Colonic mucosa (tissue), 4 donors: ENCODE data around the gene PQBP1. TPM values are rescaled to one million over a fixed set of nuclear protein-coding genes. Genes with fewer than 3 reads are reported as not detected.

ENCODE experiments used
- DNase-seq: peaks from one replicate; pipeline ENCODE4 v3.0.0-alpha.2; 2020
- H3K27ac ChIP-seq: fragments of 200-600 bp; one replicate; pipeline ENCODE4 v1.8.0; 2021
- H3K27me3 ChIP-seq: fragments of 200-600 bp; one replicate; pipeline ENCODE4 v1.8.0; 2021
- H3K36me3 ChIP-seq: fragments of 200-600 bp; one replicate; pipeline ENCODE4 v1.8.0; 2021
- H3K4me1 ChIP-seq: fragments of 200-600 bp; one replicate; pipeline ENCODE4 v1.8.0; 2021; ENCODE audit warnings: mild to moderate bottlenecking
- H3K4me3 ChIP-seq: fragments of 200-600 bp; one replicate; pipeline ENCODE4 v1.8.0; 2021
- H3K9ac ChIP-seq, 2 donors: one replicate each; pipeline ENCODE4 v1.7.0; 2013; ENCODE audit warnings: control low read depth in 2 of 2, low read depth in 2 of 2, low read length in 2 of 2
- H3K9me3 ChIP-seq: fragments of 200-600 bp; one replicate; pipeline ENCODE4 v1.8.0; 2021
- intact Hi-C: fragments of 100-400 bp; cut with DNase I; formaldehyde crosslinking; loops from one replicate; pipeline ENCODE4 v1.14.1; 2022
- total RNA-seq, 2 donors: library from RNA; stranded (reverse); fragmentation: NEBNext Ultra II Directional in 1 of 2; extraction: Animal tissue kit (Norgen Biotek cat#: 25700) in 1 of 2; gene quantifications; one replicate each; pipeline ENCODE4 v1.2.1, GENCODE V29; 2021
- TF ChIP-seq, protein P1 (sequence below): fragments of 200-600 bp; IDR thresholded peaks from one replicate; pipeline ENCODE4 v1.8.0; 2022; ENCODE audit warnings: antibody characterized with exemption, mild to moderate bottlenecking
- donor health status: healthy.
- donor health status: DM: no; HTN: no; CAD: no.
- donor health status: DM: no; HTN: no; CAD: no.

The PQBP1 gene
- total RNA-seq, 2 donors from 2014 or later: 68.1 to 76.3 TPM

DNA sequence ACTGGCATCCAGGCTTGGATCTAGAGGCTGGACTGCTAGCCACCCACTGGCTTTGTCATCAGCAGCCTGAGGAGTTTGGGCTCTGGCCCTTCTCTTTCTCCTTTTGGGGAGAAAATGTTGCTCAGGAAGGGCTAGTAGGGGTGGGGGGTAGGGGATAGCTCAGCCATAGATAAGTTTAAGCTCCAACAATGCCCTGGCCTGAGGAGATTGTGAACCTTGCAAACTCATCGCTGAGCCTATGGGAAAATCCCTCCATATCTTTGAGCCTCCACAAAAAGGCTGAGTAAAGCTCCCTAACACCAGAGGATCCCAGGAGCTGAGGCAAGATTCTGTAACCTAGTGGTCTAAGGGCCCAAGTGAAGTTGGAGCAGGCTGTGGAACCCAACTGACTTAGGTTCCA, 50.9 kb downstream of the PQBP1 start:
- Histone ChIP-seq H3K9ac (no peak overlapping the region), H3K27ac (no peak overlapping the region), H3K4me3 (no peak overlapping the region), H3K9me3 (no peaks in the 10 kb centered on the region), H3K36me3 (no peaks in the 10 kb centered on the region), H3K4me1 (no peaks in the 10 kb centered on the region), H3K27me3 (no peaks in the 10 kb centered on the region)
- no peak for DNase-seq
- intact Hi-C loops: no loop called here
- TF ChIP-seq, protein P1, sequence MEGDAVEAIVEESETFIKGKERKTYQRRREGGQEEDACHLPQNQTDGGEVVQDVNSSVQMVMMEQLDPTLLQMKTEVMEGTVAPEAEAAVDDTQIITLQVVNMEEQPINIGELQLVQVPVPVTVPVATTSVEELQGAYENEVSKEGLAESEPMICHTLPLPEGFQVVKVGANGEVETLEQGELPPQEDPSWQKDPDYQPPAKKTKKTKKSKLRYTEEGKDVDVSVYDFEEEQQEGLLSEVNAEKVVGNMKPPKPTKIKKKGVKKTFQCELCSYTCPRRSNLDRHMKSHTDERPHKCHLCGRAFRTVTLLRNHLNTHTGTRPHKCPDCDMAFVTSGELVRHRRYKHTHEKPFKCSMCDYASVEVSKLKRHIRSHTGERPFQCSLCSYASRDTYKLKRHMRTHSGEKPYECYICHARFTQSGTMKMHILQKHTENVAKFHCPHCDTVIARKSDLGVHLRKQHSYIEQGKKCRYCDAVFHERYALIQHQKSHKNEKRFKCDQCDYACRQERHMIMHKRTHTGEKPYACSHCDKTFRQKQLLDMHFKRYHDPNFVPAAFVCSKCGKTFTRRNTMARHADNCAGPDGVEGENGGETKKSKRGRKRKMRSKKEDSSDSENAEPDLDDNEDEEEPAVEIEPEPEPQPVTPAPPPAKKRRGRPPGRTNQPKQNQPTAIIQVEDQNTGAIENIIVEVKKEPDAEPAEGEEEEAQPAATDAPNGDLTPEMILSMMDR: no peak

Other genes starting within 250 kb of the PQBP1 start
- gene WAS, start 214.1 kb upstream of the PQBP1 start, total RNA-seq: 1 to 10 TPM; 3.0 to 4.9 TPM
- 10 to 100 TPM in 1 of 2 donors, 1 to 10 TPM in 1; 4.8 to 16.8 TPM for gene SUV39H1, start 201.2 kb upstream of the PQBP1 start, total RNA-seq
- gene GLOD5, start 136.2 kb upstream of the PQBP1 start, total RNA-seq: 1 to 10 TPM; 4.0 to 9.0 TPM
- gene GATA1, start 111.3 kb upstream of the PQBP1 start, total RNA-seq: under 1 TPM in 1 of 2 donors, not detected in 1; 0.77 TPM
- 10 to 100 TPM; 66.2 to 71.5 TPM for gene HDAC6, start 95.9 kb upstream of the PQBP1 start, total RNA-seq
- gene ERAS, start 71.4 kb upstream of the PQBP1 start, total RNA-seq: under 1 TPM in 1 of 2 donors, not detected in 1; 0.32 TPM
- 10 to 100 TPM in 1 of 2 donors, 1 to 10 TPM in 1; 6.0 to 10.1 TPM for gene PCSK1N, start 62.3 kb upstream of the PQBP1 start, total RNA-seq
- gene TIMM17B, start 162 bp upstream of the PQBP1 start, total RNA-seq: 10 to 100 TPM; 48.8 to 91.0 TPM
- 10 to 100 TPM; 57.8 to 83.1 TPM for gene SLC35A2, start 13.7 kb downstream of the PQBP1 start, total RNA-seq
- gene PIM2, start 21.1 kb downstream of the PQBP1 start, total RNA-seq: 10 to 100 TPM; 14.3 to 18.8 TPM
- gene OTUD5, start 59.7 kb downstream of the PQBP1 start, total RNA-seq: 10 to 100 TPM; 40.2 to 40.9 TPM
- 1 to 10 TPM in 1 of 2 donors, under 1 TPM in 1; 0.90 to 1.0 TPM for gene KCND1, start 73.9 kb downstream of the PQBP1 start, total RNA-seq
- gene GRIPAP1, start 104.3 kb downstream of the PQBP1 start, total RNA-seq: 10 to 100 TPM; 32.0 to 36.9 TPM
- gene TFE3, start 145.4 kb downstream of the PQBP1 start, total RNA-seq: 10 to 100 TPM; 22.4 to 28.5 TPM
- 10 to 100 TPM; 11.3 to 11.8 TPM for gene CCDC120, start 161.1 kb downstream of the PQBP1 start, total RNA-seq
- gene PRAF2, start 176.1 kb downstream of the PQBP1 start, total RNA-seq: 1 to 10 TPM; 7.0 to 9.9 TPM
- 10 to 100 TPM; 40.6 to 46.9 TPM for gene WDR45, start 182.0 kb downstream of the PQBP1 start, total RNA-seq
- 10 to 100 TPM; 25.0 to 27.6 TPM for gene GPKOW, start 225.8 kb downstream of the PQBP1 start, total RNA-seq